Stimulated activated CD8-positive, alpha-beta memory T cell treated with anti-CD3 and anti-CD28 coated beads, Interleukin-15, amount 100 ng/mL, for 1 hour (primary cell): ENCODE data around the gene BPIFB4.
"Not testable (repeated sequence)": the region's sequence is repeated elsewhere in the genome, so short reads cannot be mapped to it uniquely, and the experiment has no call there.

Experiments used
- DNase-seq: peaks from one replicate; pipeline ENCODE4 v3.0.0-alpha.2; 2020; ENCODE audit warnings: low read depth

BPIFB4 gene

GRCh38 chr20:33120934-33121333, 41.5 kb downstream of the BPIFB4 start:
- no peak for DNase-seq

- DNase-seq = not testable (repeated sequence)
Observed at GRCh38 chr20:33122297-33122696, 42.9 kb downstream of the BPIFB4 start.

- DNase-seq = no peak
Observed at GRCh38 chr20:33124261-33124660, 44.8 kb downstream of the BPIFB4 start.

GRCh38 chr20:33124994-33125393, 45.6 kb downstream of the BPIFB4 start:
- no peak for DNase-seq

DNA sequence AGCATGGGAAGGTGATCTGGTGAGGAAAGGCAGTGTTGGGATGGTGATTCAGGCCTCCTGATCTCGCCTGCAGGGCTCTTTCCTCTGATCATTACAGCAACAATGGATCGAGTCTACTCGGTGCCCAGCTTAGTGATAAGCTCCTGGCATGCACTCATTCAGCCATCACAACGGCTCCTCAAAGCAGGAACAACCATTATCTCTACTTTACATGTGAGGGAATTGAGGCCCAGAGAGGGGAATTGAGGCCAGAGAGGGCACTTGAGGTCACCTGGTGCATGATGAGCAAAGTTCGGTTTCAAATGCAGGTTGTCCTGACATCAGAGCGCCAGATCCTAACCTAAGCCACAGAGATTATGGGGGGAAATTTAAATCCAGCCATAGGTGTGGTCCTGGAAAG, 46.5 kb downstream of the BPIFB4 start:
- DNase-seq = no peak

DNA sequence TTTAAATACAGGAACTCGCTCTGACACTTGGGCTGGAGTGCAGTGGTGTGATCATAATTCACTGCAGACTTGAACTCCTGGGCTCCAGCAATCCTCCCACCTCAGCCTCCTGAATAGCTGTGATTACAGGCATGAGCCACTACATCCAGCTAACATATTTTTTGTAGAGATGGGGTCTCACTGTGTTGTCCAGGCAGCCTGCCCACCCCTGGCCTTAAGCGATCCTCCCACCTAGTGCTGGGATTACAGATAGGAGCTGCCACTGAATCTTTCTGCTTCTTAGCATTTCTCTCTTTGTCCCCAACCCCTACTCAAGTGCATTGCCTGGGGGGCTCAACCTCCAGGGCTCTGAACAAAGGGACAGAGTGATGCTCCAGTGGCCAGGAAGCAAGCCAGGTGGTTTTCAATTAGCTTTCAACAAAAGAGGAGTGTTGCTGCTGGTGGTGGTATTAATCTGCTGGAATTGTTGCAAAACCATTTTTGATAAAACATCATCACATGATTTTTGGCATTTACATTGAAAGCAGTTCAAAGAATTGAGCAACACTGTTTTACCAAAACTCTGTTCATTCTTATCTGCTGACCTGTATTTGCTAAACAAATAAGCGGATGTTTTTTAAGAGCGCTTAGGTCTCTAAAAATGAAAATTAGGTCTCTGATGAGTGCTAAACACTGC, 48.1 kb downstream of the BPIFB4 start:
- DNase-seq = no peak

- no peak for DNase-seq
Observed at GRCh38 chr20:33130568-33131061, 51.2 kb downstream of the BPIFB4 start.

GRCh38 chr20:33131949-33132473, 52.6 kb downstream of the BPIFB4 start:
- no peak for DNase-seq

DNA sequence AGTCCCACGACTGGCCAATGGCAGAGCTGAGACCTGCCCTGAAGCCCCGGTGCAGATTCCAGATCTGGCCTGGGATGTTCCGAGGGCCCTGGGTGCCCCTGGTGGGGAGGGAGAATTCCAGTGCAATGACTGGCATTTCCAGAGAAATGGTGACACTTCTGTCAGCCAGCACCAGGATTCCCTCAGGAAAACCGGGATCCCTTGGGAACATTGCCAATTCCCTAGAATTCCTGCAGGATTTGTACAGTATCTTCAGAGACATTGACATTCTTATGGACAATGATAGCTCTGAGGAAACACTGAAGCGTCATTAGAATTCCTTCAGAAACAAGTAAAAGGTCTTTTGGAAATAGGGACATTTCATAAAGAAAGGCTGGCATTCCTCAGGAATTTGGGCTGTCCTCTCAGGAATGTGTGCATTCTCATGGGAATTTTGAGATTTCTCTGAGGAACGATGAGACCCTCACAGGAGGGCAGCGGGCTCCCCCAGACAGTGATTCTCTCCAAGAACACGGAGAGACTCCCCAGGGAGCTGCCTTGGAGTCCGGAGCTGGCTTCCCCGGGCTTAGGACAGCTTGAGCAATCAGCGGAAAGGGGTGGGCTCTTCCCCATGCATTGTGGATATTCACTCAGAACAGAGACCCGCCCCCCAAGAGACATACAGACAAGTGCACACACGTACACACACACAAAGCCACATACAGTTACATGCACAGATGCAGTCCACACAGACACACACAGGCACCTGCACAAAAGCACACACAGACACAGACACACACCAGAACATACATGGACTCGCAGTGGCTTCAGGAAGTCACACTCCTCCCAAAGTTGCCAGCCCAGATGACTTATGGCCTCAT, 53.3 kb downstream of the BPIFB4 start:
- no peak for DNase-seq

GRCh38 chr20:33133373-33133941, 54.0 kb downstream of the BPIFB4 start:
- no peak for DNase-seq

DNA sequence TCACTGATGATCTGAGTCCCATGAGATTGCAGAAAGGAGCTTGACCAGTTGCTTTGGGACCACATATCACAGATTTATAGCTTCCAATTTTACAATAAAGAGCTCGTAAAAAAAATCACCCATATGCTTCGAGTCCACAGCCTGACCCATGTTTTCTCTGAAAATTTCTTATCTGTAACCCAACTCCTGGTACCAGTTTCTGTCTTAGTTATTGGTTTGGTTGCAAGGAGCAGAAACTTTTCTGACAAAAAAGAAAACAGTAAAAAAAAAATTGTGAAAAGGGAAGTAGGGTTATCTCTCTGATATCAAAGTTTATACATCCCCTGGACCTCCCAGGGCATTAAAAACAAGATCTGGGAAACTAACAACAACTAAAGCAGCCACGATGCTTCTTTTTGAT, 57.8 kb downstream of the BPIFB4 start:
- no peak for DNase-seq

DNA sequence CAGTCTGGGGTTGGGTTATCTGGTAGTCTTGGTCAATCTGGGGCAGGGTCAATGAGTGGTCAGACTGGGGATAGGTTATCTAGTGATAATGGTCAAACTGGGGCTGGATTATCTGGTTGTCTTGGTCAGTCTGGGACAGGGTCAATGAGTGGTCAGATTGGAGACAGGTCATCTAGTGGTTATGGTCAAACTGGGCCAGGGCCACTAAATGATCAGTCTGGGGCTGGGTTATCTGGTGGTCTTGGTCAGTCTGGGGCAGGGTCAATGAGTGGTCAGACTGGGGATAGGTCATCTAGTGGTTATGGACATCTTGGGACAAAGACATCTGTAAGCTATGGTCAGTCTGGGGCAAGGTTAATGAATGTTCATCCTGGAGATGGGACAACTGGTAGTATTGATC, 60.0 kb downstream of the BPIFB4 start:
- no peak for DNase-seq

GRCh38 chr20:33145521-33145920, 66.1 kb downstream of the BPIFB4 start:
- no peak for DNase-seq

DNA sequence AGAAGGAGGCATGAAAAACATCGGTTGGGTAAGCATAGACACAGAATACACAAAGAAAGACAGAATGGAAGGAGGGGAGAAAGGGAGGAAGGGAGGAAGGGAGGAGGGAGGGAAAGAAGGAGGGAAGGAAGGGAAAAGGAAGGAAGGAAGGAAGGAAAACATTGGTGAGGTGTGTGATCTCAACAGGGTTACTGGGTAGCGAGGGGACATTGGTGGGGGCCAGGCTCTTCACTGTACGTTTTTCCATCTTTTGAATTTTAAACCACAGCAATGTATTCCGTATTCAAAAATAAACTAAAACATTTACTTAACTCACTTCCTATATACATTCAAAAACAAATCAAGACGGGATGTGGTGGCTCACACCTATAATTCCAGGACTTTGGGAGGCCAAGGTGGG, 67.9 kb downstream of the BPIFB4 start:
- no peak for DNase-seq

DNA sequence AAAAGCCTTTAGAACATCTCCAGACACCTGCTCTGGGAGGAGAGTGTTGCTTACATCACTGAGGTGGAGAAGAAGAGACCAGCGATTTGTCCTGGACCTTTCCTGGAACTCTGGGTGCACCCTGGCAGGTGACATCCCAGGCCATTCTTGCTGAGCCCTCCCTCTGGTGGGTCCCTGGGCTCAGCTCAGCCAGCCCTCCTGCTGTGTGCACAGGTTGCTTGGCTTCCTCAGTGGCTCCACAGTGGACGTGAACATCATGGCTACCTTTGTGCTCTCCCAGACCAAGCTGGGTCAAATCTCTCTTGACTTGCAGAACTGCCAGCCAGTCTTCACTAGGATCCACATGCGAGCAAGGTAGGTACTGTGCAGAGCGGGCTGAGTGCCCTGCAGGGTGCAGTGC, 68.6 kb downstream of the BPIFB4 start:
- no peak for DNase-seq

GRCh38 chr20:33154252-33154651, 74.8 kb downstream of the BPIFB4 start:
- DNase-seq = no peak

GRCh38 chr20:33158637-33159385, 79.4 kb downstream of the BPIFB4 start:
- no peak for DNase-seq

DNA sequence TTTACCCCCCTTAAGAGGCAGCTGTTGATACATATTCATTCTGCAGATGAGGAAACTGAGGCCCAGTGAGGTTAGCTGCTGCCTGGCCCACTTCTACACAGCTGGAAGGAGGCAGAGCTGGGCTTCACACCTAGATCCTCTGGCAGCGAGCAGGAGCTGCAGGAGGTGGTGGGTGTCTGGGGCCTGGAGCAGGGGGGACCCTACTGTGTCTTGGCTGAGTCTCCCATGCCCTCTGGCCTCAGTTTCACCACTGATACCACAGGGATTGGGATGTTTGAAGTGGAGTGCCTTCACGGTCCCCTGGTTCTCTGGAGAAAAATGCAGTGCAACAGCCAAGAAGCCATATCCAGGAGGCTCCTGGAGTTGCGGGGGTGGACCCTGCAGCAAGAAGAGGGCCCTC, 80.3 kb downstream of the BPIFB4 start:
- no peak for DNase-seq

DNA sequence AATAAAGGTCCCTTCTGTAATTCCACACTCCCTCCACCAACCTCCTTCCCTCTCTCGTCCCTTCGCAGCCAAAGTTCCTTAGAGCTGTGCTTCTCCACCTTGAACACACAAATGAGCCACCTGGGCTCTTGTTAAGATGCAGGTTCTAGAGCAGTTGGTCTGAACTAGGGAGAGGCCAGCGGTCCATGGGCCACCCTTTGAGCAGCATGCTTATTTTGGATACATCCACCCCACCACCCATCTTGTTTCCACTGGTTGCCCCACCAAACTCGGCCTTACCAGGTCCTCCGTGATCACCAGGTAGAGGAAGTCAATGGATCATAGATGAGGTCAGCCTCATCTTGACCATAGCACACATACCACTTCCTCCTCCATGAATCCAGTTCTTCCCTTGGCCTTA, 81.2 kb downstream of the BPIFB4 start:
- no peak for DNase-seq
